Natural killer cell (primary cell): Measurements from ENCODE around the gene FAM209A. TPM values are rescaled to one million over a fixed set of nuclear protein-coding genes. Genes with fewer than 3 reads are reported as not detected.

ENCODE experiments used
- ATAC-seq, 3 donors: fragments of 150-1000 bp in 2 of 3; fragments of 200-7000 bp in 1 of 3; cut with Tn5 transposase; 1 replicate in 1 of 3; 2 replicates in 2 of 3; pipeline ENCODE4 v1.10.0; 2021; ENCODE audit warnings: mild to moderate bottlenecking in 2 of 3, moderate library complexity in 2 of 3
- DNase-seq, 2 donors: peaks; one replicate each; pipeline versions ENCODE4 v3.0.0 to v3.0.0-alpha.2; 2013 to 2021; ENCODE audit warnings: mixed read lengths in 1 of 2
- H3K27ac ChIP-seq: one replicate; pipeline ENCODE4 v1.5.1; 2013; ENCODE audit warnings: mild to moderate bottlenecking, low read length
- H3K27me3 ChIP-seq: one replicate; pipeline ENCODE4 v1.6.1; 2013; ENCODE audit warnings: low read length; ENCODE audit not compliant: control insufficient read depth, insufficient read depth
- H3K36me3 ChIP-seq: one replicate; pipeline ENCODE4 v1.6.1; 2013; ENCODE audit warnings: low read length; ENCODE audit not compliant: control insufficient read depth, insufficient read depth
- H3K4me1 ChIP-seq: one replicate; pipeline ENCODE4 v1.6.1; 2013; ENCODE audit warnings: low read length; ENCODE audit not compliant: control insufficient read depth, insufficient read depth
- H3K4me3 ChIP-seq: one replicate; pipeline ENCODE4 v1.5.1; 2013; ENCODE audit warnings: low read length
- H3K9me3 ChIP-seq: one replicate; pipeline ENCODE4 v1.6.1; 2013; ENCODE audit warnings: low read length; ENCODE audit not compliant: control insufficient read depth, insufficient read depth
- H3K27ac Mint-ChIP-seq, 2 donors: one replicate each; pipeline ENCODE4 v1.8.0; 2022; ENCODE audit warnings: mild to moderate bottlenecking in 2 of 2, mixed read lengths in 2 of 2, moderate library complexity in 1 of 2
- H3K27me3 Mint-ChIP-seq, 2 donors: one replicate each; pipeline ENCODE4 v1.8.0; 2022; ENCODE audit warnings: low read depth in 2 of 2, mixed read lengths in 2 of 2
- H3K36me3 Mint-ChIP-seq: one replicate; pipeline ENCODE4 v1.8.0; 2022; ENCODE audit warnings: mixed read lengths
- H3K4me1 Mint-ChIP-seq, 2 donors: one replicate each; pipeline ENCODE4 v1.8.0; 2022; ENCODE audit warnings: mixed read lengths in 2 of 2
- H3K4me3 Mint-ChIP-seq: one replicate; pipeline ENCODE4 v1.8.0; 2022; ENCODE audit warnings: mild to moderate bottlenecking, moderate library complexity, mixed read lengths
- H3K9me3 Mint-ChIP-seq, 2 donors: one replicate each; pipeline ENCODE4 v1.8.0; 2022; ENCODE audit warnings: mixed read lengths in 2 of 2
- CTCF ChIP-seq: fragments of 200-600 bp; IDR thresholded peaks from one replicate; pipeline ENCODE4 v1.8.0; 2022; ENCODE audit warnings: antibody characterized with exemption
- WGBS: methylation state at CpG from one replicate; pipeline ENCODE4 v1.1.7; 2013; ENCODE audit warnings: missing lambda C conversion rate; ENCODE audit not compliant: insufficient coverage; 5-methylcytosine and 5-hydroxymethylcytosine counted together
- intact Hi-C: fragments of 100-400 bp; cut with micrococcal nuclease; formaldehyde crosslinking; loops from one replicate; pipeline ENCODE4 v1.14.2; 2022
- total RNA-seq, 4 donors: library from RNA; stranded (reverse); fragments of 120-200 nt in 1 of 4; gene quantifications; one replicate each; pipeline versions ENCODE4 v1.2.3 to v1.2.4, GENCODE V29; 2013 to 2022

FAM209A gene
- total RNA-seq, 3 donors from 2014 or later (not counting 1 experiment from before 2014, with no cell fraction given), result 4.0 to 5.6 (median 5.4) TPM

GRCh38 chr20:56516631-56517030 is 7.9 kb upstream of the FAM209A start:
- Mint-ChIP-seq H3K36me3 (peaks cover 27% of the 10 kb centered on the region), H3K9me3 (peaks cover 0 to 6% of the 10 kb centered on the region in 2 donors), H3K27me3 (no peaks in the 10 kb centered on the region), H3K4me1 (no peaks in the 10 kb centered on the region), H3K4me3 (no peak overlapping the region), H3K27ac (no peak overlapping the region)
- Histone ChIP-seq H3K27me3 (no peaks in the 10 kb centered on the region), H3K4me1 (no peaks in the 10 kb centered on the region), H3K36me3 (peaks cover 60% of the 10 kb centered on the region), H3K27ac (no peak overlapping the region), H3K4me3 (no peak overlapping the region), H3K9me3 (peaks cover 26% of the 10 kb centered on the region)
- 96% methylated on average over 5 of the region's 5 CpGs for WGBS
- DNase-seq, result no peak
- TF ChIP-seq CTCF, result no peak
- intact Hi-C loops, result loop anchor here (1.0 kb wide), 1 partner anchor 116 kb away; no protein-coding TSS in a partner anchor
- no peak for ATAC-seq

- Histone ChIP-seq H3K27ac (no peak overlapping the region), H3K27me3 (no peaks in the 10 kb centered on the region), H3K36me3 (peaks cover 60% of the 10 kb centered on the region), H3K4me1 (no peaks in the 10 kb centered on the region), H3K9me3 (peaks cover 31% of the 10 kb centered on the region), H3K4me3 (no peak overlapping the region)
- intact Hi-C loops, result no loop called here
- WGBS, result 96% methylated on average over 7 of the region's 7 CpGs
- no peak for TF ChIP-seq CTCF
- Mint-ChIP-seq H3K36me3 (peaks cover 27% of the 10 kb centered on the region), H3K4me1 (no peaks in the 10 kb centered on the region), H3K9me3 (peaks cover 0 to 6% of the 10 kb centered on the region in 2 donors), H3K27ac (no peak overlapping the region), H3K27me3 (no peaks in the 10 kb centered on the region), H3K4me3 (no peak overlapping the region)
- ATAC-seq, result no peak
- no peak for DNase-seq
Measured at GRCh38 chr20:56517211-56517610, 7.3 kb upstream of the FAM209A start.

GRCh38 chr20:56517641-56518040 is 6.9 kb upstream of the FAM209A start:
- intact Hi-C loops, result no loop called here
- TF ChIP-seq CTCF, result no peak
- no peaks in the 10 kb centered on the region for H3K4me1 Mint-ChIP-seq
- H3K4me3 ChIP-seq, result no peak overlapping the region
- DNase-seq (no peak), ATAC-seq (no peak)
- H3K4me3 Mint-ChIP-seq, result no peak overlapping the region
- peaks cover 27% of the 10 kb centered on the region for H3K36me3 Mint-ChIP-seq
- H3K9me3 ChIP-seq, result peaks cover 33% of the 10 kb centered on the region
- H3K27me3 ChIP-seq, result no peaks in the 10 kb centered on the region
- peaks cover 0 to 6% of the 10 kb centered on the region in 2 donors for H3K9me3 Mint-ChIP-seq
- whole genome bisulfite sequencing, result 95% methylated on average over 8 of the region's 8 CpGs
- H3K27me3 Mint-ChIP-seq, result no peaks in the 10 kb centered on the region
- peaks cover 57% of the 10 kb centered on the region for H3K36me3 ChIP-seq
- H3K27ac Mint-ChIP-seq, result no peak overlapping the region
- H3K4me1 ChIP-seq, result no peaks in the 10 kb centered on the region
- no peak overlapping the region for H3K27ac ChIP-seq

GRCh38 chr20:56518126-56518525 is 6.4 kb upstream of the FAM209A start:
- Mint-ChIP-seq H3K9me3 (peaks cover under 1 to 6% of the 10 kb centered on the region in 2 donors), H3K36me3 (peaks cover 27% of the 10 kb centered on the region), H3K4me3 (no peak overlapping the region), H3K27me3 (no peaks in the 10 kb centered on the region), H3K4me1 (no peaks in the 10 kb centered on the region), H3K27ac (no peak overlapping the region)
- no peak for TF ChIP-seq CTCF
- 97% methylated on average over 14 of the region's 14 CpGs for WGBS
- H3K4me3 ChIP-seq, result no peak overlapping the region
- ATAC-seq (no peak), DNase-seq (no peak)
- H3K4me1 ChIP-seq, result no peaks in the 10 kb centered on the region
- no peaks in the 10 kb centered on the region for H3K27me3 ChIP-seq
- peaks cover 33% of the 10 kb centered on the region for H3K9me3 ChIP-seq
- H3K36me3 ChIP-seq, result peaks cover 53% of the 10 kb centered on the region
- no peak overlapping the region for H3K27ac ChIP-seq
- intact Hi-C loops, result no loop called here
